B cell (primary cell): Measurements from ENCODE around the gene POU5F1. TPM values are rescaled to one million over a fixed set of nuclear protein-coding genes. Genes with fewer than 3 reads are reported as not detected.

Experiments used
- ATAC-seq: fragments of 200-7000 bp; cut with Tn5 transposase; one replicate; pipeline ENCODE4 v1.10.0; 2021; ENCODE audit warnings: low read depth, mild to moderate bottlenecking, moderate number of reproducible peaks, moderate library complexity
- CTCF ChIA-PET: fragments of 350-600 bp; sonication (Branson Sonifier 250); formaldehyde crosslinking; loops from one replicate; lab custom pipeline; 2021; ENCODE audit warnings: antibody characterized with exemption, inconsistent platforms; lab: Charles Lee
- POLR2A ChIA-PET: fragments of 350-600 bp; sonication (Branson Sonifier 250); formaldehyde crosslinking; loops from one replicate; lab custom pipeline; 2021; ENCODE audit warnings: antibody characterized with exemption; lab: Charles Lee
- DNase-seq: peaks from one replicate; pipeline ENCODE4 v3.0.0; 2013
- H2AFZ ChIP-seq: 2 replicates; pipeline ENCODE4 v1.6.1; 2012; ENCODE audit warnings: mild to moderate bottlenecking, low read depth, low read length; ENCODE audit not compliant: insufficient read depth, poor library complexity, severe bottlenecking
- H3K27ac ChIP-seq, 2 donors: 1 replicate in 1 of 2; 2 replicates in 1 of 2; pipeline ENCODE4 v1.5.1; 2012 to 2013; ENCODE audit warnings: low read length in 2 of 2, mild to moderate bottlenecking in 2 of 2, moderate library complexity in 1 of 2
- H3K27me3 ChIP-seq, 4 experiments: fragments of 200-600 bp in 1 of 4; sonication (generic) in 1 of 4; replicated peaks in 1 of 4; 1 replicate in 2 of 4; 2 replicates in 2 of 4; pipeline versions ENCODE4 v1.6.1 to v1.7.0; 2013 to 2016; ENCODE audit warnings: low read length in 3 of 4, mild to moderate bottlenecking in 2 of 4, mixed read lengths in 1 of 4, moderate library complexity in 1 of 4; ENCODE audit not compliant: insufficient read depth in 4 of 4, control insufficient read depth in 3 of 4; ENCODE audit errors: control extremely low read depth in 1 of 4
- H3K36me3 ChIP-seq, 2 experiments: replicated peaks in 1 of 2; 1 replicate in 1 of 2; 2 replicates in 1 of 2; pipeline versions ENCODE4 v1.6.1 to v1.7.1; 2013; ENCODE audit warnings: low read length in 1 of 2; ENCODE audit not compliant: insufficient read depth in 2 of 2, control insufficient read depth in 1 of 2; ENCODE audit errors: control extremely low read depth in 1 of 2, extremely low read depth in 1 of 2
- H3K4me1 ChIP-seq, 2 donors: fragments of 200-600 bp in 1 of 2; sonication (generic) in 1 of 2; 1 replicate in 1 of 2; 2 replicates in 1 of 2; pipeline versions ENCODE4 v1.5.1 to v1.6.1; 2013 to 2017; ENCODE audit warnings: low read length in 2 of 2; ENCODE audit not compliant: control insufficient read depth in 2 of 2, insufficient read depth in 2 of 2
- H3K4me2 ChIP-seq: replicated peaks from 2 replicates; pipeline ENCODE3; 2012; ENCODE audit warnings: mild to moderate bottlenecking, low read depth, low read length; ENCODE audit not compliant: poor library complexity, severe bottlenecking
- H3K4me3 ChIP-seq, 5 experiments: fragments of 200-600 bp in 1 of 5; sonication (generic) in 1 of 5; 1 replicate in 3 of 5; 2 replicates in 2 of 5; pipeline versions ENCODE4 v1.5.1 to v1.7.0; 2011 to 2016; ENCODE audit warnings: low read length in 4 of 5, mild to moderate bottlenecking in 4 of 5, low read depth in 2 of 5, control low read depth in 1 of 5, moderate library complexity in 1 of 5; ENCODE audit not compliant: insufficient read depth in 1 of 5; ENCODE audit errors: control extremely low read depth in 1 of 5, extremely low read depth in 1 of 5
- H3K79me2 ChIP-seq: fragments of 200-600 bp; sonication (generic); one replicate; pipeline ENCODE4 v1.6.0; 2016; ENCODE audit warnings: low read length; ENCODE audit not compliant: control insufficient read depth, insufficient read depth
- H3K9ac ChIP-seq: fragments of 200-600 bp; sonication (generic); 2 replicates; pipeline ENCODE4 v1.6.1; 2017; ENCODE audit warnings: mild to moderate bottlenecking, low read length, moderate library complexity
- H3K9me3 ChIP-seq, 3 donors: one replicate each; pipeline versions ENCODE4 v1.6.1 to v1.7.1; 2013; ENCODE audit warnings: low read length in 2 of 3; ENCODE audit not compliant: control insufficient read depth in 2 of 3, insufficient read depth in 1 of 3; ENCODE audit errors: control extremely low read depth in 1 of 3
- H4K20me1 ChIP-seq: 2 replicates; pipeline ENCODE4 v1.6.0; 2012; ENCODE audit warnings: mild to moderate bottlenecking, low read length; ENCODE audit not compliant: insufficient read depth, control insufficient read depth, poor library complexity, severe bottlenecking
- H3K27ac Mint-ChIP-seq: one replicate; pipeline ENCODE4 v1.8.0; 2021; ENCODE audit warnings: mixed read lengths
- H3K27me3 Mint-ChIP-seq: one replicate; pipeline ENCODE4 v1.8.0; 2021; ENCODE audit warnings: mixed read lengths
- H3K4me1 Mint-ChIP-seq: one replicate; pipeline ENCODE4 v1.8.0; 2021; ENCODE audit warnings: mixed read lengths
- H3K4me3 Mint-ChIP-seq: one replicate; pipeline ENCODE4 v1.8.0; 2021; ENCODE audit warnings: mixed read lengths
- H3K9me3 Mint-ChIP-seq: one replicate; pipeline ENCODE4 v1.8.0; 2022; ENCODE audit warnings: mixed read lengths; ENCODE audit not compliant: insufficient read depth
- CTCF ChIP-seq: fragments of 200-600 bp; IDR thresholded peaks from one replicate; pipeline ENCODE4 v1.8.0; 2022; ENCODE audit warnings: antibody characterized with exemption, mild to moderate bottlenecking
- EZH2 ChIP-seq: IDR thresholded peaks from 2 replicates; pipeline ENCODE4 v1.6.1; 2012; ENCODE audit warnings: borderline replicate concordance, low read depth, mild to moderate bottlenecking, moderate library complexity, low read length; ENCODE audit not compliant: insufficient read depth, poor library complexity, severe bottlenecking
- WGBS: methylation state at CpG from one replicate; pipeline ENCODE4 v1.1.5; 2013; ENCODE audit warnings: missing lambda C conversion rate; ENCODE audit not compliant: insufficient coverage; 5-methylcytosine and 5-hydroxymethylcytosine counted together
- intact Hi-C: fragments of 100-400 bp; cut with micrococcal nuclease; formaldehyde crosslinking; loops from one replicate; pipeline ENCODE4 v1.10.0; 2022
- polyA plus RNA-seq: library from polyadenylated mRNA; depleted of rRNA; stranded (reverse); fragments of >200 nt; gene quantifications from 2 replicates; pipeline ENCODE4 v1.2.3, GENCODE V29; 2012
- total RNA-seq, 2 donors: library from RNA; stranded (reverse); fragments of 120-200 nt in 1 of 2; gene quantifications; 1 replicate in 1 of 2; 2 replicates in 1 of 2; pipeline versions ENCODE4 v1.2.3 to v1.2.4, GENCODE V29; 2013 to 2022

The POU5F1 gene
- total and polyA plus RNA-seq, 2 donors (not counting 1 experiment from before 2014, with no cell fraction given): 0.76 to 0.88 TPM

- Histone ChIP-seq H3K36me3 (no peaks in the 10 kb centered on the region), H3K79me2 (no peaks in the 10 kb centered on the region), H3K27ac (no peak overlapping the region), H2AFZ (no peak overlapping the region), H3K27me3 (peaks cover 0 to 7% (median 0%) of the 10 kb centered on the region in 4 experiments), H3K9me3 (no peaks in the 10 kb centered on the region), H3K4me1 (peaks cover 3 to 7% of the 10 kb centered on the region in 2 donors), H3K9ac (no peak overlapping the region), H3K4me2 (no peak overlapping the region), H3K4me3 (no peak overlapping the region), H4K20me1 (no peaks in the 10 kb centered on the region)
- no peaks in the 10 kb centered on the region for H3K9me3 Mint-ChIP-seq
- H3K27ac Mint-ChIP-seq: no peak overlapping the region
- intact Hi-C loops: no loop called here
- DNase-seq (no peak), ATAC-seq (no peak)
- peaks cover 8% of the 10 kb centered on the region for H3K4me1 Mint-ChIP-seq
- H3K27me3 Mint-ChIP-seq: peaks cover 18% of the 10 kb centered on the region
- H3K4me3 Mint-ChIP-seq: no peak overlapping the region
- ChIA-PET POLR2A (no interaction called here), CTCF (interaction anchor here (1.2 to 10.4 kb wide), 5 partner anchors 38 to 254 kb away, joined by 3 to 133 read pairs (median 4); no protein-coding TSS in a partner anchor)
- WGBS: 90% methylated on average over 5 of the region's 6 CpGs
- TF ChIP-seq CTCF: no peak
- no peak for TF ChIP-seq EZH2
These were observed 37.7 kb downstream of the POU5F1 start for GRCh38 chr6:31132806-31133205.

- Mint-ChIP-seq H3K4me3 (no peak overlapping the region), H3K27ac (no peak overlapping the region), H3K9me3 (no peaks in the 10 kb centered on the region), H3K27me3 (peaks cover 19% of the 10 kb centered on the region), H3K4me1 (peaks cover 4% of the 10 kb centered on the region)
- DNase-seq (no peak), ATAC-seq (no peak)
- Histone ChIP-seq H3K27ac (no peak overlapping the region), H3K27me3 (peaks cover 0 to 7% (median 0%) of the 10 kb centered on the region in 4 experiments), H3K4me3 (no peak overlapping the region), H3K9me3 (no peaks in the 10 kb centered on the region), H3K4me2 (no peak overlapping the region), H3K9ac (no peak overlapping the region), H3K4me1 (peaks cover 0 to 3% of the 10 kb centered on the region in 2 donors), H4K20me1 (no peaks in the 10 kb centered on the region), H3K79me2 (no peaks in the 10 kb centered on the region), H2AFZ (no peak overlapping the region), H3K36me3 (no peaks in the 10 kb centered on the region)
- 94% methylated on average over 2 of the region's 3 CpGs for WGBS
- TF ChIP-seq EZH2 (no peak), CTCF (no peak)
- CTCF ChIA-PET: interaction anchor here (0.7 to 10.4 kb wide), 5 partner anchors 11 to 255 kb away, joined by 3 to 133 read pairs (median 6); no protein-coding TSS in a partner anchor
- intact Hi-C loops: no loop called here
- POLR2A ChIA-PET: interaction anchor here (0.6 kb wide), 2 partner anchors 52 to 216 kb away, joined by 3 to 6 read pairs; no protein-coding TSS in a partner anchor
These were observed 38.9 kb downstream of the POU5F1 start for GRCh38 chr6:31131595-31131994.
